Colonic mucosa (tissue), 4 donors: ENCODE measurements around the gene TRAF3IP3. TPM values are rescaled to one million over a fixed set of nuclear protein-coding genes. Genes with fewer than 3 reads are reported as not detected.

Experiments used
- DNase-seq: peaks from one replicate; pipeline ENCODE4 v3.0.0-alpha.2; 2020
- H3K27ac ChIP-seq: fragments of 200-600 bp; one replicate; pipeline ENCODE4 v1.8.0; 2021
- H3K27me3 ChIP-seq: fragments of 200-600 bp; one replicate; pipeline ENCODE4 v1.8.0; 2021
- H3K36me3 ChIP-seq: fragments of 200-600 bp; one replicate; pipeline ENCODE4 v1.8.0; 2021
- H3K4me1 ChIP-seq: fragments of 200-600 bp; one replicate; pipeline ENCODE4 v1.8.0; 2021; ENCODE audit warnings: mild to moderate bottlenecking
- H3K4me3 ChIP-seq: fragments of 200-600 bp; one replicate; pipeline ENCODE4 v1.8.0; 2021
- H3K9ac ChIP-seq, 2 donors: one replicate each; pipeline ENCODE4 v1.7.0; 2013; ENCODE audit warnings: control low read depth in 2 of 2, low read depth in 2 of 2, low read length in 2 of 2
- H3K9me3 ChIP-seq: fragments of 200-600 bp; one replicate; pipeline ENCODE4 v1.8.0; 2021
- intact Hi-C: fragments of 100-400 bp; cut with DNase I; formaldehyde crosslinking; loops from one replicate; pipeline ENCODE4 v1.14.1; 2022
- total RNA-seq, 2 donors: library from RNA; stranded (reverse); fragmentation: NEBNext Ultra II Directional in 1 of 2; extraction: Animal tissue kit (Norgen Biotek cat#: 25700) in 1 of 2; gene quantifications; one replicate each; pipeline ENCODE4 v1.2.1, GENCODE V29; 2021
- TF ChIP-seq, protein P1 (sequence below): fragments of 200-600 bp; IDR thresholded peaks from one replicate; pipeline ENCODE4 v1.8.0; 2022; ENCODE audit warnings: antibody characterized with exemption, mild to moderate bottlenecking
- donor health status: healthy.
- donor health status: DM: no; HTN: no; CAD: no.
- donor health status: DM: no; HTN: no; CAD: no.

TRAF3IP3 gene
- total RNA-seq, 2 donors from 2014 or later, result 2.0 to 3.2 TPM

- H3K9ac ChIP-seq, result no peak overlapping the region
- intact Hi-C loops, result no loop called here
Observed at GRCh38 chr1:209829716-209830115, 73.9 kb downstream of the TRAF3IP3 start.

DNA sequence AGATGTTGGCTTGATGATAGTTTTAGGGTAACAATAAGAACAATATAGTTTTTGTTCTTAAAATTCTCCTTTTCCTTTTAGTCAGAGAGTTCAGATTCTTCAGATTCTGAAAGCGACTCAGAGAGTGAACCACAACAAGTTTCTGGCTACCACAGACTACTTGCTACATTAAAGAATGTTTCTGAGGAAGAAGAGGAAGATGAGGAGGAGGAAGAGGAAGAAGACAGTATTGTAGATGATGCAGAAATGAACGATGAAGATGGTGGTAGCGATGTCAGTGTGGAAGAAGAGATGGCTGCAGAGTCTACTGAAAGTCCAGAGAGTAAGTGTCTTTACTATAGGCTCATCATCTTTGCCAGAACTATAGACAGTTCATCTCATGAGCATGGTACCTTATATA lies 74.9 kb downstream of the TRAF3IP3 start:
- intact Hi-C loops, result no loop called here
- Histone ChIP-seq H3K27ac (no peak overlapping the region), H3K9me3 (no peaks in the 10 kb centered on the region), H3K4me3 (no peak overlapping the region), H3K27me3 (no peaks in the 10 kb centered on the region), H3K4me1 (peaks cover 10% of the 10 kb centered on the region), H3K9ac (no peak overlapping the region), H3K36me3 (no peaks in the 10 kb centered on the region)
- DNase-seq, result no peak
- TF ChIP-seq, protein P1, sequence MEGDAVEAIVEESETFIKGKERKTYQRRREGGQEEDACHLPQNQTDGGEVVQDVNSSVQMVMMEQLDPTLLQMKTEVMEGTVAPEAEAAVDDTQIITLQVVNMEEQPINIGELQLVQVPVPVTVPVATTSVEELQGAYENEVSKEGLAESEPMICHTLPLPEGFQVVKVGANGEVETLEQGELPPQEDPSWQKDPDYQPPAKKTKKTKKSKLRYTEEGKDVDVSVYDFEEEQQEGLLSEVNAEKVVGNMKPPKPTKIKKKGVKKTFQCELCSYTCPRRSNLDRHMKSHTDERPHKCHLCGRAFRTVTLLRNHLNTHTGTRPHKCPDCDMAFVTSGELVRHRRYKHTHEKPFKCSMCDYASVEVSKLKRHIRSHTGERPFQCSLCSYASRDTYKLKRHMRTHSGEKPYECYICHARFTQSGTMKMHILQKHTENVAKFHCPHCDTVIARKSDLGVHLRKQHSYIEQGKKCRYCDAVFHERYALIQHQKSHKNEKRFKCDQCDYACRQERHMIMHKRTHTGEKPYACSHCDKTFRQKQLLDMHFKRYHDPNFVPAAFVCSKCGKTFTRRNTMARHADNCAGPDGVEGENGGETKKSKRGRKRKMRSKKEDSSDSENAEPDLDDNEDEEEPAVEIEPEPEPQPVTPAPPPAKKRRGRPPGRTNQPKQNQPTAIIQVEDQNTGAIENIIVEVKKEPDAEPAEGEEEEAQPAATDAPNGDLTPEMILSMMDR, result no peak

More at GRCh38 chr1:209829716-209830115, 73.9 kb downstream of the TRAF3IP3 start:
- peaks cover 10% of the 10 kb centered on the region for H3K4me1 ChIP-seq
- no peak for DNase-seq
- no peak overlapping the region for H3K4me3 ChIP-seq
- H3K9me3 ChIP-seq, result no peaks in the 10 kb centered on the region
- no peaks in the 10 kb centered on the region for H3K36me3 ChIP-seq
- no peak overlapping the region for H3K27ac ChIP-seq
- TF ChIP-seq, protein P1, result no peak
- H3K27me3 ChIP-seq, result no peaks in the 10 kb centered on the region

DNA sequence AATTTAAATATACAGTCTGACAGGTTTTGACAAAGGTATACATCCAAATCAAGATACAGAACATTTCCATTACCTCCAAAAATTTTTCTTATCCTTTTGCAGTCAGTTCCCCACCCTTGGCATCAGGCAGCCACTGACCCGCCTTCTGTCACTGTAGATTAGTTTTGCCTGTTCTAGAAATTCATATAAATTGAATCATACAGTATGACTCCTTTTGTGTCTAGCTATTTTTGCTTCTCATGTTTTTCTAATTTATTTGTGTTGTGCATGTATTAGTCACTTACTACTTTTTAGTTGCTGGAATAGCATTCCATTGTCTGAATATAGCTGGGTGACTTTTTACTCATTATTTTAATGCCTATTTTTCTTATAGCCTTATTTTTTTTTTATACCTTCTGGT lies 75.8 kb downstream of the TRAF3IP3 start:
- DNase-seq, result no peak
- TF ChIP-seq, protein P1, result no peak
- Histone ChIP-seq H3K27me3 (no peaks in the 10 kb centered on the region), H3K9me3 (no peaks in the 10 kb centered on the region), H3K36me3 (no peaks in the 10 kb centered on the region), H3K9ac (no peak overlapping the region), H3K4me3 (no peak overlapping the region), H3K27ac (no peak overlapping the region), H3K4me1 (peaks cover 10% of the 10 kb centered on the region)
- intact Hi-C loops, result no loop called here

Other genes starting within 250 kb of the TRAF3IP3 start
- gene CAMK1G, start 172.3 kb upstream of the TRAF3IP3 start, total RNA-seq, result under 1 TPM in 1 of 2 donors, not detected in 1; 0.21 TPM
- gene LAMB3, start 103.6 kb upstream of the TRAF3IP3 start, total RNA-seq, result 100 to 1,000 TPM in 1 of 2 donors, 10 to 100 TPM in 1; 92.5 to 110 TPM
- 10 to 100 TPM; 24.3 to 24.7 TPM for gene G0S2, start 80.6 kb upstream of the TRAF3IP3 start, total RNA-seq
- gene HSD11B1, start 51.2 kb upstream of the TRAF3IP3 start, total RNA-seq, result under 1 TPM; 0.48 to 0.59 TPM
- 1 to 10 TPM; 2.2 to 2.9 TPM for gene C1orf74, start 28.5 kb downstream of the TRAF3IP3 start, total RNA-seq
- gene IRF6, start 50.1 kb downstream of the TRAF3IP3 start, total RNA-seq, result 100 to 1,000 TPM in 1 of 2 donors, 10 to 100 TPM in 1; 87.5 to 133 TPM
- gene UTP25, start 71.9 kb downstream of the TRAF3IP3 start, total RNA-seq, result 1 to 10 TPM; 5.2 to 6.4 TPM
- gene SYT14, start 182.2 kb downstream of the TRAF3IP3 start, total RNA-seq, result under 1 TPM; 0.03 to 0.07 TPM